ENCODE data around the gene OR1L1.

OR1L1 gene

GRCh38 chr9:122661416-122661815 lies at the start of gene OR1L1:
TSS of gene OR1L1 (plus strand) at chr9:122661716. CDS start at chr9:122661716, 0 bp downstream.
- ATAC-seq = no peak
- TF ChIP-seq SNAI2 (CRISPR knock-in tag; IDR thresholded peaks at IDR 0.05) = no peak
- TF ChIP-seq POU6F1 (CRISPR knock-in tag; IDR thresholded peaks at IDR 0.05; ENCODE audit: borderline replicate concordance, low read depth) = no peak
- TF ChIP-seq ZC3H10 (CRISPR knock-in tag; IDR thresholded peaks at IDR 0.05) = no peak
- TF ChIP-seq ESRRG (CRISPR knock-in tag; IDR thresholded peaks at IDR 0.05) = no peak
- no peak for TF ChIP-seq CSDC2 (CRISPR knock-in tag; IDR thresholded peaks at IDR 0.05)
- TF ChIP-seq GLIS3 (CRISPR knock-in tag; IDR thresholded peaks at IDR 0.05) = no peak
- no peak for TF ChIP-seq CREB5 (CRISPR knock-in tag; IDR thresholded peaks at IDR 0.05; ENCODE audit: low read depth)

- TF ChIP-seq ZFP30 (CRISPR knock-in tag; IDR thresholded peaks at IDR 0.05) (no peak), TCF4 (CRISPR knock-in tag; IDR thresholded peaks at IDR 0.05; ENCODE audit: borderline replicate concordance) (no peak), ZC3H10 (CRISPR knock-in tag; IDR thresholded peaks at IDR 0.05) (no peak), CSDC2 (CRISPR knock-in tag; IDR thresholded peaks at IDR 0.05) (no peak), ZNF70 (CRISPR knock-in tag; IDR thresholded peaks at IDR 0.05) (no peak), BACH2 (CRISPR knock-in tag; IDR thresholded peaks at IDR 0.05; ENCODE audit: borderline replicate concordance) (no peak), SNAI2 (CRISPR knock-in tag; IDR thresholded peaks at IDR 0.05) (no peak), ARNTL (CRISPR knock-in tag; IDR thresholded peaks at IDR 0.05; ENCODE audit: borderline replicate concordance, low read depth) (no peak), OSR1 (CRISPR knock-in tag; IDR thresholded peaks at IDR 0.05) (no peak), ESRRG (CRISPR knock-in tag; IDR thresholded peaks at IDR 0.05) (no peak), CREB5 (CRISPR knock-in tag; IDR thresholded peaks at IDR 0.05; ENCODE audit: low read depth) (no peak)
- TF ChIP-seq, protein P1, sequence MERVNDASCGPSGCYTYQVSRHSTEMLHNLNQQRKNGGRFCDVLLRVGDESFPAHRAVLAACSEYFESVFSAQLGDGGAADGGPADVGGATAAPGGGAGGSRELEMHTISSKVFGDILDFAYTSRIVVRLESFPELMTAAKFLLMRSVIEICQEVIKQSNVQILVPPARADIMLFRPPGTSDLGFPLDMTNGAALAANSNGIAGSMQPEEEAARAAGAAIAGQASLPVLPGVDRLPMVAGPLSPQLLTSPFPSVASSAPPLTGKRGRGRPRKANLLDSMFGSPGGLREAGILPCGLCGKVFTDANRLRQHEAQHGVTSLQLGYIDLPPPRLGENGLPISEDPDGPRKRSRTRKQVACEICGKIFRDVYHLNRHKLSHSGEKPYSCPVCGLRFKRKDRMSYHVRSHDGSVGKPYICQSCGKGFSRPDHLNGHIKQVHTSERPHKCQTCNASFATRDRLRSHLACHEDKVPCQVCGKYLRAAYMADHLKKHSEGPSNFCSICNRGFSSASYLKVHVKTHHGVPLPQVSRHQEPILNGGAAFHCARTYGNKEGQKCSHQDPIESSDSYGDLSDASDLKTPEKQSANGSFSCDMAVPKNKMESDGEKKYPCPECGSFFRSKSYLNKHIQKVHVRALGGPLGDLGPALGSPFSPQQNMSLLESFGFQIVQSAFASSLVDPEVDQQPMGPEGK (CRISPR knock-in tag; IDR thresholded peaks at IDR 0.05; ENCODE audit: borderline replicate concordance) = no peak
- ATAC-seq = no peak
These were observed 47.2 kb upstream of the OR1L1 start, which contains the start of gene OR1Q1 for GRCh38 chr9:122614362-122614761. TSS of gene OR1Q1 (plus strand) at chr9:122614738. CDS start at chr9:122614738, 0 bp downstream.

GRCh38 chr9:122619996-122620395 lies 41.5 kb upstream of the OR1L1 start:
- ATAC-seq = no peak
- TF ChIP-seq ZC3H10 (CRISPR knock-in tag; IDR thresholded peaks at IDR 0.05) = no peak
- TF ChIP-seq ISL1 (CRISPR knock-in tag; IDR thresholded peaks at IDR 0.05) = no peak
- TF ChIP-seq CSRNP3 (CRISPR knock-in tag; IDR thresholded peaks at IDR 0.05) = no peak

DNA sequence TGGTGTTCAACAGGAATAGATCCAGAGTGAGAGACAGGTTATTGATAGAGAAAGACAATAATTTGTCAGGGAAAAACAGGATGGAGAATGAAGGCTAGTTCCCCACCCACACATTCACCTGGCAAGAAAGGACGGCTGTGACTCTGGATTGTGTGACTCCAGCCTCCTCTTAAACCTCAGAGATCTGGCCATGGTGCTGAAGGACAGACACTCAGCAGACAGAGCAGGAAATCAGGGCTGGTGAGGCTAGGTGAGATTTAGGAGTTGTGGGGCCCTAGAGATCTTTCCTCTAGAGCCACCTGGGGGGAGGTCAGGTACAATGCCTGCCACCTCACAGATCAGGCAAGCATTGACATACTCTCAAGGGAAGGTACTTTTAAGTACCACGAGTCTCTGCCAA lies 19.3 kb upstream of the OR1L1 start:
- TF ChIP-seq ZFP3 (CRISPR knock-in tag; IDR thresholded peaks at IDR 0.05) = no peak
- TF ChIP-seq TSHZ2 (CRISPR knock-in tag; IDR thresholded peaks at IDR 0.05) = no peak
- no peak for TF ChIP-seq OSR1 (CRISPR knock-in tag; IDR thresholded peaks at IDR 0.05)
- TF ChIP-seq ZNF8 (CRISPR knock-in tag; IDR thresholded peaks at IDR 0.05) = no peak
- TF ChIP-seq TOX (CRISPR knock-in tag; IDR thresholded peaks at IDR 0.05; ENCODE audit: borderline replicate concordance) = no peak
- no peak for ATAC-seq
